Measurements from ENCODE around the gene TXN. TPM values are rescaled to one million over a fixed set of nuclear protein-coding genes. Genes with fewer than 3 reads are reported as not detected.
"Not testable (repeated sequence)": the region's sequence is repeated elsewhere in the genome, so short reads cannot be mapped to it uniquely, and the experiment has no call there.

The TXN gene
- total RNA-seq, 1 donor from 2014 or later = 51.4 TPM

DNA sequence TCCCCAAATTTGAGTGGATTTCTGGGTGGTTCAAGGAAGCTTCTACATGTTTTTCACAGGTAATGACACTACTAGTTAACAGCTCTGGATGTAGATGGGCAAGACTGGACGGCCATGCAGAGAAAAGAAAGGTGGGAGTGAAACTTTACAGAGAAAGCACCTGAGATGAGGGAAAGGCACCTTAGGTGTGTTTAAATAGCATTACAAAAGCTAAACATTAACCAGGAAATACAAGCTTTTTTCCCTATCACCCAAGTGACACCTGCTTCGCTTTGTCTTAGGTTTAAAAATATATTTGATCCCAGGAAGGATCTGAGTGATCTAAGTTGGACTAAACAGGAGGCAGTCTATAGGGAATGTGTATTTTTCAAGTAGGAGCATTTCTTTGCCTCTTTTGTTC, 56.7 kb downstream of the TXN start:
- no peak for TF ChIP-seq CTCF (IDR thresholded peaks at IDR 0.05; ENCODE audit: borderline replicate concordance)
- intact Hi-C loops (cut with micrococcal nuclease) = no loop called here
- H3K9me3 ChIP-seq (replicated peaks) = no peaks in the 10 kb centered on the region
- H3K4me1 ChIP-seq = no peaks in the 10 kb centered on the region
- H3K4me3 ChIP-seq = no peak overlapping the region
- H3K27ac ChIP-seq (replicated peaks) = no peak overlapping the region
- no peaks in the 10 kb centered on the region for H3K27me3 ChIP-seq (ENCODE audit: low read depth)
- DNase-seq = no peak
- no peaks in the 10 kb centered on the region for H3K36me3 ChIP-seq

DNA sequence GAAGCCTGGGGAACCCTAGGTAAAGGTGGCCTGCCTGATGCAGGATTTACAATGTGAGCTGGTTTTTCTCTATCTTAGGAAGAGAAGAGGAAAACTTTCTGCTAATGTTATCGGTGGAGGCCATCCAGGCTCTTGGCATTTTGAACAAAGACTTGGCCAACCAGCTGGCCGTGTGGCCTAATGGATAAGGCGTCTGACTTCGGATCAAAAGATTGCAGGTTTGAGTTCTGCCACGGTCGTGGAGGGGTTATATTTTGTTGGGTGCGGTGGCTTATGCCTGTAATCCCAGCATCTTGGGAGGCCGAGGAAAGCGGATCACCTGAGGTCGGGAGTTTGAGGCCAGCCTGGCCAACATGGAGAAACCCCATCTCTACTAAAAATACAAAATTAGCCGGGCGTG, 58.0 kb downstream of the TXN start:
- DNase-seq = no peak
- Histone ChIP-seq H3K4me3 (no peak overlapping the region), H3K4me1 (peaks cover 4% of the 10 kb centered on the region), H3K9me3 (replicated peaks) (no peaks in the 10 kb centered on the region), H3K27me3 (ENCODE audit: low read depth) (no peaks in the 10 kb centered on the region), H3K27ac (replicated peaks) (no peak overlapping the region), H3K36me3 (no peaks in the 10 kb centered on the region)
- intact Hi-C loops (cut with micrococcal nuclease) = no loop called here
- no peak for TF ChIP-seq CTCF (IDR thresholded peaks at IDR 0.05; ENCODE audit: borderline replicate concordance)

DNA sequence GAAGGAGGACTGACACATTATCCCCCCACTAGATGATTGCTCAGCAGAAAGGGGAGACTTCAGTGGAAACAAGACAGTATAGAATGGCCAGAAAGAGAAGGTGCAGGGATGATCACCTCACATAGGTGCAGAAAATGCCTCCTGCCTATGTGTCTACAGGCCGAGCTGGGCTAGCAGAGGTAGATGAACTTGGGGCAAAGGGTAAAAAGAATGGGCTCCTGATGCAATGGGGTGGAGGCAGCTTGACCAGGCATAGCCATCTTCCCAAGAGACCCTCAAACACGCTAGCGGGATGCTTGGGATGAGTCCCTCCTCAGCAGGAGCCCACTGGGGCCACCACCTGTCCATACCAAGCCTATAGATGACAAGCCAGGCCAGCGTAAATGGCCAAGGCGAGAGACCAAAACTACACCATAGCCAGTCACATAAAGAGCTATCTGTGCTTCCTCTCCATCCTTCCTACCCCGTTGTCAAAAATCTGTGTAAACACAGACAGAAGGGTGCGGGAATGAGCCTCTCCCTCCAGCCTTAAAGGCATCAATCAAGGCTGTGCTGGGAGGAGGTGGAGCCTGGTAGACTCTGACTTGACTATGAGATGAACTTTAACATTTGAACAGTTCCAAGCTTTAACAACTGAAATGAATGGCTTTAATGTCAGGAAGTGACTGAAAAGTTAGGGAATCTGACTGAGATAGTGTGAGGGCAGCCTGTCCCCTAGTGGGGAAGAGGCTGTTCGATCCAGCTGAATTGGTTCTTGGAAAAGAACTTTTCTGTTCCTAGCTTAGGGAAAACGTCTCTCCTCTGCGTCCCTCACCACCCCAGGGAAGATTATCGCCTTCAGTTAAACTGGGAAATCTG, 58.7 kb downstream of the TXN start:
- H3K27me3 ChIP-seq (ENCODE audit: low read depth) = no peaks in the 10 kb centered on the region
- H3K4me1 ChIP-seq = peaks cover 4% of the 10 kb centered on the region
- H3K9me3 ChIP-seq (replicated peaks) = no peaks in the 10 kb centered on the region
- TF ChIP-seq CTCF (IDR thresholded peaks at IDR 0.05; ENCODE audit: borderline replicate concordance) = peak; percentile 57
- intact Hi-C loops (cut with micrococcal nuclease) = no loop called here
- no peak overlapping the region for H3K27ac ChIP-seq (replicated peaks)
- no peak for DNase-seq
- no peak overlapping the region for H3K4me3 ChIP-seq
- H3K36me3 ChIP-seq = no peaks in the 10 kb centered on the region

DNA sequence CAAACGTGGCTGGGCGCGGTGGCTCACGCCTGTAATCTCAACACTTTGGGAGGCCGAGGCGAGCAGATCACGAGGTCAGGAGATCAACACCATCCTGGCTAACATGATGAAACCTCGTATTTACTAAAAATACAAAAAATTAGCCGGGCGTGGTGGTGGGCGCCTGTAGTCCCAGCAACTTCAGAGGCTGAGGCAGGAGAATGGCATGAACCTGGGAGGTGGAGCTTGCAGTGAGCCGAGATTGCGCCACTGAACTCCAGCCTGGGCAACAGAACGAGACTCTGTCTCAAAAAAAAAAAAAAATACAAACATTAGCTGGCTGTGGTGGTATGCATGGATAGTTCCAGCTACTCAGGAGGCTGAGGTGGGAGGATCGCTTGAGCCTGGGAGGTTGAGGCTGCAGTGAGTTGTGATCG, 60.2 kb downstream of the TXN start:
- H3K27ac ChIP-seq (replicated peaks); H3K9me3 ChIP-seq (replicated peaks); H3K4me1 ChIP-seq; H3K27me3 ChIP-seq (ENCODE audit: low read depth); intact Hi-C loops (cut with micrococcal nuclease); H3K36me3 ChIP-seq; H3K4me3 ChIP-seq; DNase-seq: not testable (repeated sequence)

Other genes starting within 250 kb of the TXN start
- gene C9orf152, start 48.3 kb downstream of the TXN start, total RNA-seq = not detected
- gene TXNDC8, start 81.4 kb upstream of the TXN start, total RNA-seq = not detected